Skeletal muscle satellite cell (primary cell): ENCODE measurements around the gene PITRM1.

ENCODE experiments used
- H3K27me3 ChIP-seq: 2 replicates; pipeline ENCODE4 v1.7.0; 2013; ENCODE audit warnings: low read length; ENCODE audit not compliant: control insufficient read depth, insufficient read depth
- H3K36me3 ChIP-seq: 2 replicates; pipeline ENCODE4 v1.7.0; 2013; ENCODE audit warnings: mild to moderate bottlenecking, control low read depth, low read length; ENCODE audit not compliant: insufficient read depth
- H3K4me1 ChIP-seq: 2 replicates; pipeline ENCODE4 v1.7.0; 2013; ENCODE audit warnings: low read length; ENCODE audit not compliant: control insufficient read depth, insufficient read depth
- H3K4me2 ChIP-seq: 2 replicates; pipeline ENCODE4 v1.7.0; 2013; ENCODE audit warnings: mild to moderate bottlenecking, low read length
- H3K4me3 ChIP-seq: 2 replicates; pipeline ENCODE4 v1.7.0; 2013; ENCODE audit warnings: low read length
- H3K9ac ChIP-seq: 2 replicates; pipeline ENCODE4 v1.7.0; 2013; ENCODE audit warnings: mild to moderate bottlenecking, low read depth, low read length, moderate library complexity
- H3K9me3 ChIP-seq: replicated peaks from 2 replicates; pipeline ENCODE4 v1.7.0; 2013; ENCODE audit warnings: mild to moderate bottlenecking, control low read depth, low read length

Gene PITRM1

GRCh38 chr10:3208481-3209406 lies 36.2 kb upstream of the PITRM1 start:
- Histone ChIP-seq H3K4me3 (no peak overlapping the region), H3K4me2 (no peak overlapping the region), H3K27me3 (peaks cover 46% of the 10 kb centered on the region), H3K9me3 (no peaks in the 10 kb centered on the region), H3K4me1 (no peaks in the 10 kb centered on the region), H3K36me3 (no peaks in the 10 kb centered on the region), H3K9ac (no peak overlapping the region)

- Histone ChIP-seq H3K9me3 (no peaks in the 10 kb centered on the region), H3K4me1 (no peaks in the 10 kb centered on the region), H3K27me3 (peaks cover 45% of the 10 kb centered on the region), H3K36me3 (no peaks in the 10 kb centered on the region), H3K4me2 (no peak overlapping the region), H3K9ac (no peak overlapping the region), H3K4me3 (no peak overlapping the region)
Observed at GRCh38 chr10:3207351-3207750, 34.8 kb upstream of the PITRM1 start.

DNA sequence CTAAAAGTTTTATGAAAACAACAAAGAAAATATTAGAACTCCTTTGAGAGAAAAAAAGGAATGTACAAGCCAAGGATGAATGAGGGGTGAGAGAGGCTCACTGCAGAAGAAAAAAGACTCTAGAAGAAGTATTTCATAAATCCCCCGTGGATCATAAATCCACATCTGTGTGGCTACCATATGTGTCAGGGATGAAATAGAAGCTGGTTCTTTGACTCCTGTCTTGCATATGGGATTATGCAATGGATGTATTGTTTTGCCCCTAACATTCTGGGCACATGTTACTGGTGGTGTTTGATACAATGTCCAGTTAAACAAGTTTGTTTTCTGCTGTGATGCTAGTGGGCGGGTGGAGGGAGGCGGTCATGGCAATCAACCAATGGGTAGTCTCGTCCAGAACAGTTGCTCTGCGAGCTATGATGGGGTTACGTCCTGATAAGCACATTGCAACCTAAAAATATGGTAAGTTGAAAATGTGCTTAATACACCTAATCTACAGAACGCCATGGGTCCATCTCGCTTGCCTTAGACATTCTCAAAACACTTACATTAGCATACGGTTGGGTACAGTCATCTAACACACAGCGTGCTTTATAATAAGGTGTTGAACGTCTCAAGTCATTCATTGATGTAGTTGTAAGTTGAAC lies 34.1 kb upstream of the PITRM1 start:
- Histone ChIP-seq H3K4me1 (no peaks in the 10 kb centered on the region), H3K4me2 (no peak overlapping the region), H3K27me3 (peaks cover 47% of the 10 kb centered on the region), H3K9me3 (no peaks in the 10 kb centered on the region), H3K9ac (no peak overlapping the region), H3K36me3 (no peaks in the 10 kb centered on the region), H3K4me3 (no peak overlapping the region)

DNA sequence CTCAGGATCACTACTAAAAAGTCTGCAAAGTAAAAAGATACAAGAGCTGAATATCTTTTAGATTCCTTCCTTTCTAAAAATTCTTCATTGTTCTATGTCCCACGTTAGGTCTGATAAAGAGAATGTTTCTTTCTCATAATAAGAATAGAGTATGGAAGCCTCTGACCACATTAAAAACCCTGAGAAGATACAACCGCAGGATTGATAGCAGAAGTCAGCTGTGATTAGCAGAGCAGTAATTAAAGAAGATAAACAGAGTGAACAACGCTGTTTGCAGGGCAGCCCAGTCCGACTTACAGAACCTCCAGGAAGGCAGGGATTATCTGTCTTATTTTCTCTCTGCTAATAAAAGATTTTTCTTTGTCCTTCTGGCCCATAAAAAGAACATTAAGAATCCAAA lies 31.4 kb upstream of the PITRM1 start:
- no peak overlapping the region for H3K4me3 ChIP-seq
- H3K9me3 ChIP-seq, result no peaks in the 10 kb centered on the region
- no peak overlapping the region for H3K4me2 ChIP-seq
- no peaks in the 10 kb centered on the region for H3K4me1 ChIP-seq
- H3K9ac ChIP-seq, result no peak overlapping the region
- H3K27me3 ChIP-seq, result peaks cover 55% of the 10 kb centered on the region
- no peaks in the 10 kb centered on the region for H3K36me3 ChIP-seq

DNA sequence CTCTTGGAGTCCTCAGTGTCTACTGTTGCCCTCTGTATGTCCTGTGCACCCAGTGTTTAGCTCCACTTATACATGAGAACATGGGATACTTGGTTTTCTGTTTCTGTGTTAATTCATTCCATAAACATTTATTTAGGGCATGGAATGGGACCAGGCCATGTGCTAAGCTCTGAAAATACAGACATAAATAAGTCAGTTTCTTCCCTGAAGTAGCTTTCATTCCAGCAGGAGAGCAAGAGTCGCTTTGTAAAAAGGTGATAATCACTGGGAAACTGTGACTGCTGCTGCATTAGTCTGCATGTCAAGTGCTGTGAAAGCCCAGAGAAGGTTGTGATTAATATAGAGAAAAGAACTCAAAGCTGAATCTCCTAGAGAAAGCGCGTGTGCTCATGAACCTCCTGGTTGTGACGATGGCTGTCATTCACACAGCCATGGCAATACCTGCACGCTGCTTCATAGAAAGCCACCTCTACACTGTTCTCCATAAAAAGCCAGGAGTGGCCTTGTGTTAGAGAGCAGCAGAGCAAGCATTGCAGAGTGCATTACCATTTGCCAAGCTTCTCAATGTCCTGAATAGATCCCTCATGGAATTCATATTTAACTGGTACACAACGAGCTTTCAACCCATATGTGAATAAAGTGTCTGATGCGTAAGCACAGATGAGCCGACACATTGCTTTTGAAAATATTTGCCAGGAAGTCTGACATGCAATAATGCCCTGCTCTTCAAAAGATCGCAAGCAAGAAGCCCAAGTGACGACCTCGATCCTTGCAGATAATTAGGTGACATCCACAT lies 30.6 kb upstream of the PITRM1 start:
- Histone ChIP-seq H3K9ac (no peak overlapping the region), H3K9me3 (no peaks in the 10 kb centered on the region), H3K27me3 (peaks cover 56% of the 10 kb centered on the region), H3K4me3 (no peak overlapping the region), H3K4me1 (no peaks in the 10 kb centered on the region), H3K36me3 (no peaks in the 10 kb centered on the region), H3K4me2 (no peak overlapping the region)

GRCh38 chr10:3201796-3202195 lies 29.2 kb upstream of the PITRM1 start:
- Histone ChIP-seq H3K4me2 (no peak overlapping the region), H3K27me3 (peaks cover 46% of the 10 kb centered on the region), H3K36me3 (no peaks in the 10 kb centered on the region), H3K4me1 (peaks cover 12% of the 10 kb centered on the region), H3K9me3 (no peaks in the 10 kb centered on the region), H3K9ac (no peak overlapping the region), H3K4me3 (no peak overlapping the region)

GRCh38 chr10:3199488-3199887 lies 26.9 kb upstream of the PITRM1 start:
- peaks cover 12% of the 10 kb centered on the region for H3K4me1 ChIP-seq
- H3K4me2 ChIP-seq, result no peak overlapping the region
- no peaks in the 10 kb centered on the region for H3K36me3 ChIP-seq
- H3K9me3 ChIP-seq, result no peaks in the 10 kb centered on the region
- no peak overlapping the region for H3K4me3 ChIP-seq
- H3K27me3 ChIP-seq, result peaks cover 40% of the 10 kb centered on the region
- no peak overlapping the region for H3K9ac ChIP-seq

DNA sequence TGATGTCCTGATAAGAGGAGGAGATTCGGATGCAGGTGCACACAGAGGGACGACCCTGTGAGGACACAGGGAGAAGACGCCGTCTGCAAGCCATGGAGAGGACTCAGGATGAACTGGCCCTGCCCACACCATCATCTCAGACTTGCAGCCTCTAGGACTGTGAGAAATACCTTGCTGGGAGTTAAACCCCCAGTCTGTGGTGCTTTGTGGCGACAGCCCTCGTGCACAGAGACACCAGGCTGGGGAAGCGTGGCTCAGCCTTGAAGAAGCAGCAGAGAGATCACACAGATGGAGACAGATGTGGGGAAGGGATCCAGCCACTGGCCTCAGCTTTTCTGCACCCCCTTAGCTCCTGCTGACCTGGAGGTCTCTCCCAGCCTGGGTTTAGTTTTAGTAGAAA lies 26.3 kb upstream of the PITRM1 start:
- peaks cover 40% of the 10 kb centered on the region for H3K27me3 ChIP-seq
- peaks cover 12% of the 10 kb centered on the region for H3K4me1 ChIP-seq
- no peaks in the 10 kb centered on the region for H3K9me3 ChIP-seq
- no peak overlapping the region for H3K4me3 ChIP-seq
- no peak overlapping the region for H3K4me2 ChIP-seq
- no peaks in the 10 kb centered on the region for H3K36me3 ChIP-seq
- H3K9ac ChIP-seq, result no peak overlapping the region

DNA sequence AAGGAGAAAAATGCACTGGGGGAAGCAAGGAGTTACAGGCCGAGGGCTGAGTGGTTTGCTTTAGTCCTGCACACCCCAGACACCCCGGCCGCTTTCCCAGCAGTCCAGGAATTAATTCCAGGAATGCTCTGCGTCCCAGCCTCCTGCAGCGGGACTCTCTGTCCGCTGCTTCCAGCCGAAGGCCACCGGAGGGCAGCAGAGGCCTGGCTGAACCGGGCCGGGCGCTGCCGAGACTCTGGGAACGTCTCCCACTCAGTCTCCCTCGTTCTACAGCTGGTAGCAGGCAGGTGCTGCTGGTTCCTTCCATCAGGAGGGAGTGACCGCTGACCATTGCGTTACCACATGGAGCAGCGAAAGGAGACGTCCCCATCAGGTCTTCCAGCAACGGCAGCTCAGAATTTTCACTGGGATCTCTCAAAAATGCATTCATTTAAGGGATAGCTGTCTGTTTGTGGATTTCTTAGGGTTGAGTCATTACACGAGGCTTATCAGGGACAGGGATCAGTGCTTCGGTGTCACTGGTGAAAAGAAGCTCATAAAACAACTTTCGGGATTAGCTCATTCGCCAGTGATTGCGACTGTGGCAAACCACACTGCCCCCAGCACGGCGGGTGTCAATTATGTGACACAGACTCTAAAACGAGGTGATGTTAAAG lies 24.9 kb upstream of the PITRM1 start:
- Histone ChIP-seq H3K9me3 (no peaks in the 10 kb centered on the region), H3K4me2 (peak overlapping the region; percentile 81), H3K36me3 (no peaks in the 10 kb centered on the region), H3K9ac (peak overlapping the region; percentile 12), H3K27me3 (peaks cover 35% of the 10 kb centered on the region), H3K4me3 (peak overlapping the region; percentile 55), H3K4me1 (peaks cover 12% of the 10 kb centered on the region)

- H3K27me3 ChIP-seq, result peaks cover 35% of the 10 kb centered on the region
- H3K4me3 ChIP-seq, result peak overlapping the region; percentile 55
- H3K9ac ChIP-seq, result no peak overlapping the region
- peaks cover 12% of the 10 kb centered on the region for H3K4me1 ChIP-seq
- H3K4me2 ChIP-seq, result peak overlapping the region; percentile 81
- H3K36me3 ChIP-seq, result no peaks in the 10 kb centered on the region
- H3K9me3 ChIP-seq, result no peaks in the 10 kb centered on the region
Observed at GRCh38 chr10:3196958-3197347, 24.4 kb upstream of the PITRM1 start.

DNA sequence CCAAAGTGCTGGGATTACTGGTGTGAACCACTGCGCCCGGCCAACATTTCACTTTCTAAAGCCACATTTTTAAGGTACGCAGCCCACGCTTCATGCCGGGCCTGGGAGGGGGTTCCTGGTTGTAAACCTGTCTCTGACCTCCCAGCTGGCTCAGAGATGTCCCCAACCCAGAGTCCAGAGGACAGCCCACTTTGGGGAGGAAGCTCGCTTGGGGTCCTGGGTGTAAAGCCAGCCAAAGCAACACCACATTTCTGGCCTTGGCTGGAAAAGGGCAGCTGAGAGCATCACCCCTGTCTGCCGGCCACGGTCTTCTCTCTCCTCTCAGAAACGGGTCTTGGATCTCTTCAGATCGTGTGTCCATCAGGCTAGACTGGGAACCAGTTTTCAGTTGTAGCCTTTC lies 23.9 kb upstream of the PITRM1 start:
- no peak overlapping the region for H3K4me2 ChIP-seq
- peaks cover 32% of the 10 kb centered on the region for H3K27me3 ChIP-seq
- no peak overlapping the region for H3K9ac ChIP-seq
- H3K36me3 ChIP-seq, result no peaks in the 10 kb centered on the region
- no peak overlapping the region for H3K4me3 ChIP-seq
- peaks cover 12% of the 10 kb centered on the region for H3K4me1 ChIP-seq
- no peaks in the 10 kb centered on the region for H3K9me3 ChIP-seq
